ENCODE results near the gene LPAR6.

GRCh38 chr13:48393698-48394085 is 19.2 kb downstream of the LPAR6 start:
- TF ChIP-seq CTCF (IDR thresholded peaks at IDR 0.05) (no peak), POLR2A (IDR thresholded peaks at IDR 0.05) (no peak)

Data from adrenal gland (tissue), 5 donors.